Heart left ventricle (tissue), 16 donors: ENCODE data around the gene PCSK6. TPM values are rescaled to one million over a fixed set of nuclear protein-coding genes. Genes with fewer than 3 reads are reported as not detected.

Experiments used
- ATAC-seq, 4 donors: fragments of 200-7000 bp; cut with Tn5 transposase; one replicate each; pipeline ENCODE4 v1.9.1; 2020 to 2022; ENCODE audit warnings: moderate library complexity in 4 of 4, mild to moderate bottlenecking in 3 of 4, moderate number of reproducible peaks in 1 of 4
- DNase-seq, 5 donors: peaks; one replicate each; pipeline ENCODE4 v3.0.0-alpha.2; 2020
- H3K27ac ChIP-seq, 12 donors: fragments of 200-600 bp; sonication (generic) in 4 of 12; one replicate each; pipeline versions ENCODE4 v1.5.0 to v1.8.0; 2016 to 2022; ENCODE audit warnings: mild to moderate bottlenecking in 2 of 12
- H3K27me3 ChIP-seq, 9 donors: fragments of 200-600 bp; sonication (generic) in 2 of 9; one replicate each; pipeline versions ENCODE4 v1.5.1 to v1.8.0; 2016 to 2022; ENCODE audit warnings: mild to moderate bottlenecking in 3 of 9
- H3K36me3 ChIP-seq, 9 donors: fragments of 200-600 bp; sonication (generic) in 2 of 9; one replicate each; pipeline versions ENCODE4 v1.5.0 to v1.8.0; 2018 to 2022; ENCODE audit warnings: mild to moderate bottlenecking in 2 of 9
- H3K4me1 ChIP-seq, 12 donors: fragments of 200-600 bp; sonication (generic) in 4 of 12; one replicate each; pipeline versions ENCODE4 v1.5.0 to v1.8.0; 2016 to 2022; ENCODE audit warnings: mild to moderate bottlenecking in 3 of 12
- H3K4me3 ChIP-seq, 12 donors: fragments of 200-600 bp; sonication (generic) in 4 of 12; one replicate each; pipeline versions ENCODE4 v1.5.0 to v1.8.0; 2017 to 2022; ENCODE audit warnings: mild to moderate bottlenecking in 9 of 12, moderate library complexity in 4 of 12
- H3K9me3 ChIP-seq, 12 donors: fragments of 200-600 bp; sonication (generic) in 4 of 12; one replicate each; pipeline versions ENCODE4 v1.5.0 to v1.8.0; 2016 to 2022; ENCODE audit warnings: mild to moderate bottlenecking in 1 of 12
- CTCF ChIP-seq, 12 donors: fragments of 200-600 bp; sonication (generic) in 4 of 12; IDR thresholded peaks; one replicate each; pipeline versions ENCODE4 v1.5.0 to v1.8.0; 2018 to 2022; ENCODE audit warnings: antibody characterized with exemption in 12 of 12, mild to moderate bottlenecking in 5 of 12
- POLR2A ChIP-seq, 2 donors: fragments of 450-650 bp; IDR thresholded peaks; one replicate each; pipeline ENCODE4 v1.6.1; 2017; ENCODE audit warnings: antibody characterized with exemption in 2 of 2, mild to moderate bottlenecking in 2 of 2, moderate library complexity in 2 of 2
- WGBS, 4 donors: extraction: QIAGEN DNeasy Blood & Tissue Kit in 2 of 4; methylation state at CpG; one replicate each; pipeline versions ENCODE4 v1.1.5 to v1.1.7; 2013 to 2018; 5-methylcytosine and 5-hydroxymethylcytosine counted together
- intact Hi-C, 10 donors: fragments of 100-400 bp; cut with DNase I; formaldehyde crosslinking; loops; one replicate each; pipeline versions ENCODE4 v1.11.1 to v1.14.2; 2022
- polyA plus RNA-seq, 2 donors: library from polyadenylated mRNA; stranded (reverse); fragments of 200-250 nt; gene quantifications; one replicate each; pipeline ENCODE4 v1.2.3, GENCODE V29; 2013
- total RNA-seq, 9 donors: library from RNA; depleted of rRNA in 2 of 9; stranded (reverse); fragments of >200 nt in 2 of 9; fragmentation: NEBNext Ultra II Directional in 3 of 9; extraction: Animal tissue kit (Norgen Biotek cat#: 25700) in 3 of 9; gene quantifications; one replicate each; pipeline versions ENCODE4 v1.1.0 to v1.2.4, GENCODE V29; 2016 to 2023
- donor health status: ischemic (EF 13 %, LVEDD 7.1; RV severe dilation, severe dysfunction).
- donor health status: healthy with polysubstance abuse.
- donor health status: DM: no; HTN: yes; CAD: no.
- donor health status: DM: no; HTN: no; CAD: no.
- donor health status: ischemic (EF 25% LVEDD 6.9; RV normal size, moderate dysfunction).
- donor health status: ischemic (EF 25% LVEDD 5.7; RV mildly dilated, moderate dysfunction).
- donor health status: healthy.
- donor health status: DM: yes; HTN: yes; CAD: no.
- donor health status: ischemic (EF 35%, LVEDD 5.7; RV mildly dilated, moderate dysfunction).
- donor health status: nonischemic (EF 11% LVEDD 7.7; RV severe dilation, severe dysfunction).
- donor health status: DM: yes; HTN: yes; CAD: no.
- donor health status: PGD.
- donor health status: ischemic (EF 29% LVEDD 5.4; RV normal size, mild dysfunction).
- donor health status: nonischemic (EF 23%, LVEDD 6.1; RV moderate dilation, normal function).

The PCSK6 gene
- total and polyA plus RNA-seq, 11 donors = 7.3 to 41.7 (median 22.3) TPM

- Histone ChIP-seq H3K4me1 (peaks cover 6 to 36% (median 18%) of the 10 kb centered on the region in 12 donors), H3K36me3 (peaks cover 0 to 69% (median 64%) of the 10 kb centered on the region in 9 donors), H3K4me3 (peak overlapping the region; percentile 62 to 98 (median 90)), H3K27me3 (no peaks in the 10 kb centered on the region), H3K27ac (peak overlapping the region; percentile 82 to 97 (median 94)), H3K9me3 (no peaks in the 10 kb centered on the region)
- DNase-seq (no peak), ATAC-seq (peak in 1 of 4 donors; percentile 3)
- intact Hi-C loops = loop anchor here in 1 of 10 donors (10.0 kb wide), 1 partner anchor 672 kb away; the partner anchor contains the start of genes ASB7 and LINS1
- 11 to 20% (median 13%) methylated on average over 14 of the region's 14 CpGs for WGBS, 4 donors
- TF ChIP-seq CTCF (IDR thresholded peaks at IDR 0.05) (peak in 4 of 12 donors; percentile 7 to 25 (median 16)), POLR2A (IDR thresholded peaks at IDR 0.05) (no peak)
Measured at GRCh38 chr15:101276501-101277037, 212.9 kb downstream of the PCSK6 start.

GRCh38 chr15:101275018-101275417, 214.5 kb downstream of the PCSK6 start:
- H3K4me1 ChIP-seq = peaks cover 6 to 36% (median 18%) of the 10 kb centered on the region in 12 donors
- no peak overlapping the region for H3K4me3 ChIP-seq
- TF ChIP-seq CTCF (IDR thresholded peaks at IDR 0.05) (no peak), POLR2A (IDR thresholded peaks at IDR 0.05) (no peak)
- peaks cover 0 to 69% (median 64%) of the 10 kb centered on the region in 9 donors for H3K36me3 ChIP-seq
- ATAC-seq (no peak), DNase-seq (no peak)
- intact Hi-C loops = loop anchor here in 1 of 10 donors (10.0 kb wide), 1 partner anchor 670 kb away; the partner anchor contains the start of genes ASB7 and LINS1
- 88 to 91% (median 90%) methylated on average over 5 of the region's 5 CpGs for WGBS, 4 donors
- H3K9me3 ChIP-seq = no peaks in the 10 kb centered on the region
- peak overlapping the region in 1 of 12 donors; percentile 11 for H3K27ac ChIP-seq
- H3K27me3 ChIP-seq = no peaks in the 10 kb centered on the region

GRCh38 chr15:101273534-101273933, 216.0 kb downstream of the PCSK6 start:
- H3K36me3 ChIP-seq = peaks cover 0 to 74% (median 65%) of the 10 kb centered on the region in 9 donors
- no peaks in the 10 kb centered on the region for H3K27me3 ChIP-seq
- no peak for TF ChIP-seq POLR2A (IDR thresholded peaks at IDR 0.05)
- H3K4me3 ChIP-seq = no peak overlapping the region
- WGBS, 4 donors = 52 to 71% (median 61%) methylated on average over 5 of the region's 5 CpGs
- peaks cover 6 to 40% (median 18%) of the 10 kb centered on the region in 12 donors for H3K4me1 ChIP-seq
- no peaks in the 10 kb centered on the region for H3K9me3 ChIP-seq
- intact Hi-C loops = loop anchor here in 1 of 10 donors (10.0 kb wide), 1 partner anchor 669 kb away; the partner anchor contains the start of genes ASB7 and LINS1
- H3K27ac ChIP-seq = peak overlapping the region in 9 of 12 donors; percentile 11 to 78 (median 45)
- DNase-seq (no peak), ATAC-seq (peak in 2 of 4 donors; percentile 10 to 28)

- intact Hi-C loops = loop anchor here in 1 of 10 donors (10.0 kb wide), 1 partner anchor 668 kb away; the partner anchor contains the start of genes ASB7 and LINS1
- H3K4me3 ChIP-seq = no peak overlapping the region
- no peak for ATAC-seq
Measured at GRCh38 chr15:101272584-101272983, 216.9 kb downstream of the PCSK6 start.

More at GRCh38 chr15:101272584-101272983, 216.9 kb downstream of the PCSK6 start:
- Histone ChIP-seq H3K27ac (peak overlapping the region in 2 of 12 donors; percentile 59 to 78), H3K4me1 (peaks cover 6 to 36% (median 14%) of the 10 kb centered on the region in 12 donors), H3K9me3 (no peaks in the 10 kb centered on the region), H3K36me3 (peaks cover 0 to 74% (median 65%) of the 10 kb centered on the region in 9 donors), H3K27me3 (no peaks in the 10 kb centered on the region)
- TF ChIP-seq POLR2A (IDR thresholded peaks at IDR 0.05) = no peak
- TF ChIP-seq CTCF (IDR thresholded peaks at IDR 0.05) = no peak
- WGBS, 4 donors = 74 to 81% (median 79%) methylated on average over 9 of the region's 9 CpGs
- no peak for DNase-seq
